GM12874 (cell line): ENCODE results near the gene BPIFB3.

Source experiments
- TF ChIP-seq, protein P1 (sequence below): IDR thresholded peaks from 2 replicates; pipeline ENCODE4 v1.5.1; 2011; ENCODE audit warnings: low read depth, mild to moderate bottlenecking, control low read depth, low read length, moderate library complexity; ENCODE audit not compliant: insufficient read depth

The BPIFB3 gene

DNA sequence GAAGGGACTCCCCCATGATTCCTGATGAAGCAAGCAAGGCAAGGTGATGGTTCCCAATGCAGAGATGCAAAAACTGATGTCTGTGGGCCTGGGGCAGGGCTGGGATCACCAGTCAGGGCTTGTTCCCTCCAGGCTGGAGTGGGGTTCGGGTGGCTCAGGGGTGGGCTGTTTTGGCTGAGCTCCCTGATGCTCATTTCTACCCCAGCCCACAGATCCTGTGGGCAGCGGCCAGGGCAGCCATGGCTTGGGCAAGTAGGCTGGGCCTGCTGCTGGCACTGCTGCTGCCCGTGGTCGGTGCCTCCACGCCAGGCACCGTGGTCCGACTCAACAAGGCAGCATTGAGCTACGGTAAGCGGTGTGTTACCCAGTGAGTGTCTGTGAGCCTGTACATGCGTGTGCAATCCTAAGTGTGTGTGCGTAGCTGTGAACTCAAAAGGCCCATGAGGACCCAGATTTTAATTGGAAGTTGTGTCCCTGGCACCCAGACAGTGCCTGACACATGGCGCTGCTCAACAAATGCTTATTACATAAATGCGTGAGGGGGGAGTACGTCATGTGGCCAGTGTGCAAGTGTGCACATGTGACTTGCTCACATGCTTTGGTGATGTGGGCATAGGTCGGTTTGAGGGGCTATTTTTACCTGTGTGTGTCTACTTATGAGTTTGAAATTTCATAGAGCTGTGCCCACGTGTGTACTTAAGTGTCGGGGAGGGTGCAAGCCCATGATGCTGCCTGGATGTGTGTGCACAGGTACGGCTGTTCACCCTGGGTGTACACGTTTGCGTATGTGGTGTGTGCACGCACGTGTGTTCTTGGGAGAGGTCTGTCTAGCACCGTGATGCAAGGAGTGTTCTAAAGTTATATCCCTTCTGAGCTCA, 45.1 kb upstream of the BPIFB3 start:
- TF ChIP-seq, protein P1, sequence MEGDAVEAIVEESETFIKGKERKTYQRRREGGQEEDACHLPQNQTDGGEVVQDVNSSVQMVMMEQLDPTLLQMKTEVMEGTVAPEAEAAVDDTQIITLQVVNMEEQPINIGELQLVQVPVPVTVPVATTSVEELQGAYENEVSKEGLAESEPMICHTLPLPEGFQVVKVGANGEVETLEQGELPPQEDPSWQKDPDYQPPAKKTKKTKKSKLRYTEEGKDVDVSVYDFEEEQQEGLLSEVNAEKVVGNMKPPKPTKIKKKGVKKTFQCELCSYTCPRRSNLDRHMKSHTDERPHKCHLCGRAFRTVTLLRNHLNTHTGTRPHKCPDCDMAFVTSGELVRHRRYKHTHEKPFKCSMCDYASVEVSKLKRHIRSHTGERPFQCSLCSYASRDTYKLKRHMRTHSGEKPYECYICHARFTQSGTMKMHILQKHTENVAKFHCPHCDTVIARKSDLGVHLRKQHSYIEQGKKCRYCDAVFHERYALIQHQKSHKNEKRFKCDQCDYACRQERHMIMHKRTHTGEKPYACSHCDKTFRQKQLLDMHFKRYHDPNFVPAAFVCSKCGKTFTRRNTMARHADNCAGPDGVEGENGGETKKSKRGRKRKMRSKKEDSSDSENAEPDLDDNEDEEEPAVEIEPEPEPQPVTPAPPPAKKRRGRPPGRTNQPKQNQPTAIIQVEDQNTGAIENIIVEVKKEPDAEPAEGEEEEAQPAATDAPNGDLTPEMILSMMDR, result no peak

DNA sequence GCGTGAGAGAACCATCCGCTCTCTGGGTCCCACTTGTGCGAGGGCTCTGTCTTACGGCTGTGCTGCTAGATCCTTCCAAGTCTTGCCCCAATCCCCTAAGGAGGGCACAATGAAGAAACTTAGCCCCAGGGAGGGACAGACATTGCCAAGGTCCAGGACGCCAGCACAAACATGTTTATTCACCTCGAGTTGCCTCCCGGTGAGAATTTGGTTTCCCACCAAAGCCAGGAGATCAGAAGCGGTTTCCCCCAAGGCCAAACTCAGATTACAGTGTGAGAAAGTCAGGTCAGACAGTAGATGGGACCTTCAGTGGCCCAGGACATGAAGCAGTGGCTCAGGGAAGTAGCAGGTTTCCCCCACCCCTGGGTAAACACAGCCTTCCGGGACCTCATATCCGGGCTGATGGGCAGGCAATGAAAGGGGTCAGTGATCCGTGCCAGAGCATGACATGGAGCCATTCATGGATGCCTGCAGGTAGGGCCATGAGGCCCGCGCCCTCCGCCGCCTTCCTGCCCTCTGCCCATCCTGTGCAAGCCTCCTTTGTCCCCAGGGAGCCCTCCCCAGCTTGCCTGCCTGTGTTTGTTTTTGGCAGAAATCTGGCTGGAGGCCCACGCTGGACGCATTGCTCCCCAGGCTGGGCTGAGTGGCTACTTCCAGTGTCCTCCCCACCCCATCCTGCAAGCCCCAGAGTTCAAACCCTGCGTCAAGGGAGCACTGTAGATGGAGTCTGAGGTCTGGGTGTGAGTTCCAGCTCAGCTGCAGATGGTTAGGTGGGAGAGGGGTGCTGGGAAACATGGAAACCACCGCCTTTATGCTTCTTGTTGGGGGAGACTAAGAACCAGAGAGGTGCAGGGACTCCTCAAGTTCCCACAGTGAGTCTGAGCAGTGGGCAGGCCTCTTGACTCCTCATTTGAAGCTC, 44.2 kb upstream of the BPIFB3 start:
- TF ChIP-seq, protein P1, result no peak

DNA sequence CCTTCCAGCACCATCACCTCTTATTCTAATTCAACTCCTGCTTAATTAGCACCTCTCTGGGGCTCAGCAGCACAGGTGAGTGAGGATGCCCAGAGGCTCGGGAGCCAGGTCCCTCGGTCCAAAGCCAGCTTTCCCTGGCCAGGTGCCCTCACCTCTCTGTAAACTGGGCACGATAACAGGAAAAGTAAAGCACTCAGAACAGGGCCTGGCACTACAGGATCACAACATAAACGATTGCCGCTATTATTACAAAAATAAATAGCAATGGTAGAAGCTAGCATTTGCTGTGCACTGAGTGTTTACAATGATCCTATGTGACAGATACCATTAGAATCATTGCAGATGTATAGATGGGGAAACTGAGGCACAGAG, 43.6 kb upstream of the BPIFB3 start:
- TF ChIP-seq, protein P1, result no peak

DNA sequence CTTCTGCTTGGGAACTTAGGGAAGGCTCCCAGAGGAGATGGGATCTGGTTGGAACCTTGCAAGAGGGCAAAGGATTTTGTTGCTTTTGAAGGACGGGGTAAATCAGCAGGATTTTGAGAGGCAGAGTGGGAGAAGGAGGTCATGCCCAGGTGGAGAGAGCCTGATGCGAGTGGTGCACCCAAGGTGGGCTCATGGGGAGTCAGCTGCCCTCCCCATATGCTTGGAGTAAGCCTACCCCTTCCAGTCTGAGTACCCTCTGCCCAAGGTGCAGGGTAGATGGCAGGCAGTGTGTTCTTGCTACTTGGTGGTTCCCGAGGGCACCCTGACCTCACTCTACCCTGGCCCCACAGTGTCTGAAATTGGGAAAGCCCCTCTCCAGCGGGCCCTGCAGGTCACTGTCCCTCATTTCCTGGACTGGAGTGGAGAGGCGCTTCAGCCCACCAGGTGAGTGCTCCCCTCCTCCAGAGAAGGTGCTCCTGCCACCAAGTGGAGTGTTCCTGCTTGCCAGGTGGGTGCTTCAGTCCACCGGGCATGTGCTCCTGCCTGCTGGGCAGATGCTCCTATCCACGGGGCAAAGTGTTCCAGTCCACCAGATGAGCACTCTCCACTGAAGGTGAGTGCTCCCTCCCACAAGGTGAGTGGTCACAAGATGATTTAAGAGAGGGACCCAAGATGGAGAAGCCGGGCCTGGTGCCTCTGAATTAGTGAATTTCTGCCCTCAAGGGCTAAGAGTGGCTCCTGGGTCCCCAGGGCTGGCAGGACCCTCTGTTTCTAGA, 42.8 kb upstream of the BPIFB3 start:
- TF ChIP-seq, protein P1, result no peak

DNA sequence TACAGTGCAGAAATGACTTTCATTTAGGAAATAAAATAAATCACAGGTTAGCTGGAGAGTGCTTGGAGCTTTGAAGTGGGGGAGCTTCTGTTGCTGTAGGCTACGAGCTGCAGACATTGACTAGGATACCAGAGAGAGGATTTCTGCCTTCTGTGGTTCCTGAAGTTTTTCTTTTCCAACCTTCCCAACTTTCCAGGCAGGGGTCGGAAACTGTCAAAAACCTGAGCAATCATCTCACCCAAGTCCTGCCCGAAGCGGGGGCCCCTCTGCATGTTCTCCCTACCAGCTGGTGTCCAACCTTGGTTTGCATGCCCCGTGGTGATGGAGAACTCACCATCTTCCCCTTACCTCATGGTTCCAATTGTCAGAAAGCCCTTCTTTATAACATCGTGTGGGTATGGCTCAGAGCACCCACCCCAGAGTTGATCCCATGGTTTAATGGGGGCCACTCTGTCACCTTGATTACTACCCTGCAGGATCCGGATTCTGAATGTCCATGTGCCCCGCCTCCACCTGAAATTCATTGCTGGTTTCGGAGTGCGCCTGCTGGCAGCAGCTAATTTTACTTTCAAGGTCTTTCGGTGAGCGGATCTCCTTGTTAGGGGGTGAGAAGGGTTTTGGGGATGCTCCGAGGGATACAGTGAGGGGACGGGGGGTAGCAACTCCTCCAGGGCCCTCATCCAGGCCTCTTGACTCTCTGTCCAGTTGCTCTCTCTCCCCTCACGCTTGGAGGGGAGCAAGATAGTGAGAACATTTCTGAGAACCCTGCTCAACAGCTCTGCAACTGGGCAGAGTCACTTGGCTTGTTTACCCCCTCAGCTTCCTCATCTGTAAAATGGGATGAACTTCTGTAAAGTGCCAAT, 41.1 kb upstream of the BPIFB3 start:
- TF ChIP-seq, protein P1, result no peak

DNA sequence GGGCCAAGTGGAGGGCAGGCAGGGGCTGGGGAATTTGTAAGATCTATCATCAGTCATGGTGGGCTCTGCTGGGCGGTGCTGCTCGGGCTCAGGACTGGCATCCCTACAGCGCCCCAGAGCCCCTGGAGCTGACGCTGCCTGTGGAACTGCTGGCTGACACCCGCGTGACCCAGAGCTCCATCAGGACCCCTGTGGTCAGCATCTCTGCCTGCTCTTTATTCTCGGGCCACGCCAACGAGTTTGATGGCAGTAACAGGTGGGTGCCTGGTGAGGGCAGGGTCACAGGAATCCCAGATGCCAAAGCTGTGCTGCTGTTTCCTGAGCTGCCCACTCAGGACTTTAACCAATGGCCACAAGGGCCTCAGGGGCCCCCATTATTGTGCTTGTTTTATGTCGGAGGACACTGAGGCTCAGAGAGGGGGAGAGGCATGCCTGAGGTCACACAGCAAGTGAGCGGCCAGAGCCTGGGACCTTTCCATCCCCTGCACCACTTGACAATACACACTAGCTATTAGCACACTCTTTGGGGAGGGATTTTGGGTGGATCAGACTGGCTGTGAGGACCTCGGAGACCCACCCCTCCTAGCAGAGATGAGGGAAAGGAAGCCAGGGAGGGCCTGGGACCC, 39.9 kb upstream of the BPIFB3 start:
- TF ChIP-seq, protein P1, result no peak
